ENCODE data around the gene USP44.

Gene USP44

DNA sequence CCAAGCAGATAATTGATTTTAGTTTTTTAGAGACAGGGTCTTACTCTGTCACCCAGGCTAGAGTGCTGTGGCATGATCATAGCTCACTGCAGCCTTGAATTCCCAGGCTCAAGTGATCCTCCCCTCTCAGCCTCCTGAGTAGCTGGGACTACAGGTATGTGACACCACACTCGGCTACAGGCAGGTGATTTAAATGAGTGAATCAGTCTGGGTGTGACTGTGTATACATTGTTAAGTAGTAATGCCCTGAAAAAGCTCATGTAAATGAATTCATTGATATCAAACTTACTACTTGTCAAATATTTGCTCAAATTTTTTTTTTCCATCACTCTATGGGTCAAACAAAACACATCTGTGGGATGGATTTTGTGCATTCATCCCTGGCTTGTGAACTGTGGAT lies 6.3 kb upstream of the USP44 start:
- no peak overlapping the region for H3K4me3 ChIP-seq (ENCODE audit: low read length)
- TF ChIP-seq ZNF274 (IDR thresholded peaks at IDR 0.05; ENCODE audit: low read depth, low read length), result no peak

DNA sequence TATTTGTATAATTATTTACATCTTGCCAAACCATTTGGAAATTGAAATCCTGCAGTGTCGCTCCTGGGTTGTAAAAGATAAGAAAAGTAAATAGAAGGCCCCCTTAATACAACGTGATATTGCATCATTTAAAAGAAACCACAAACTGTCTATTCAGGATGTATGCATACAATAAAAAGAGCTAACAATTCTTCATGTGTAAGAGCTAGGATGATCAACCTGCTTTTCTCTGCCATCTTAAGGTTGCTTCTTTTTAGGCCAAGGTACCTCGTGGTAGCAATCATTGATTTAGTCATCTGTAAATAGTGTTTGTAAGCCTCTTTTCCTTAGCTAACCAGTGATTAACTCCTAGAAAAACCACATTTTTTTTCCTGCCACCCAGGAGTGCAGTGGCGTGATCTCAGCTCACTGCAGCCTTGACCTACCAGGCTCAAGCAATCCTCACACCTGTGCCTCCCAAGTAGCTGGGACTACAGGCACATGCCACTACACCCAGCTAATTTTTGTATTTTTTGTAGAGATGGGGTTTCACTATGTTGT lies 3.3 kb upstream of the USP44 start:
- TF ChIP-seq ZNF274 (IDR thresholded peaks at IDR 0.05; ENCODE audit: low read depth, low read length), result no peak
- H3K4me3 ChIP-seq (ENCODE audit: low read length), result no peak overlapping the region

DNA sequence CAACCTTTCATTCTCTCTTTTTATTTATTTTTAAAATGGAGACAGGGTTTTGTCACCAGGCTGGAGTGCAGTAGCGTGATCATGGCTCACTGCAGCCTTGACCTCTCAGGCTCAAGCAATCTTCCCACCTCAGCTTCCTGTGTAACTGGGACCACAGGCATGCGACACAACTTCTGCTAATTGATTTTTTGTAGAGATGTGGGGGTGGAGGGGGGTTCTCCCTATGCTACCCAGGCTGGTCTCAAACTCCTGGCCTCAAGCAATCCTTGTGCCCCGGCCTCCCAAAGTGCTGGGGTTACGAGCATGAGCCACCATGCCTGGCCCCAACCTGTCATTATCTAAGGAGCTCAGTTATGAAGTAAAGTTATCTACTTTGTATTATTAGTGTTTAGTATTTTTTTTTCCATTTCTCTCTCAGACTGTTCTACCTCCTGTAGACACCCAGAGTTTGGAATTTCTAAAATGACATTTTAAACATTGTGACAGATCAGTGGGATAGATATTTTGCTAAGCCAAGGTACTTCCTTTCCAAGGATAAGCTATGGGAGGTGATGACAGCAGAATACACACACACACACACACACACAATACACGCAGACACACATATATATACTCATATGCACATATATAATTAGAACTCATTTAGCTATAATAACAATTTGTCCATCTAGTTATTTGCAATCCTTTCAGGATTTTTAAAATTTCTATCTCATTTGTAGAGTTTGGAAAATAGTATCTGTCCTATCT lies 2.1 kb upstream of the USP44 start:
- no peak for TF ChIP-seq ZNF274 (IDR thresholded peaks at IDR 0.05; ENCODE audit: low read depth, low read length)
- H3K4me3 ChIP-seq (ENCODE audit: low read length), result no peak overlapping the region

DNA sequence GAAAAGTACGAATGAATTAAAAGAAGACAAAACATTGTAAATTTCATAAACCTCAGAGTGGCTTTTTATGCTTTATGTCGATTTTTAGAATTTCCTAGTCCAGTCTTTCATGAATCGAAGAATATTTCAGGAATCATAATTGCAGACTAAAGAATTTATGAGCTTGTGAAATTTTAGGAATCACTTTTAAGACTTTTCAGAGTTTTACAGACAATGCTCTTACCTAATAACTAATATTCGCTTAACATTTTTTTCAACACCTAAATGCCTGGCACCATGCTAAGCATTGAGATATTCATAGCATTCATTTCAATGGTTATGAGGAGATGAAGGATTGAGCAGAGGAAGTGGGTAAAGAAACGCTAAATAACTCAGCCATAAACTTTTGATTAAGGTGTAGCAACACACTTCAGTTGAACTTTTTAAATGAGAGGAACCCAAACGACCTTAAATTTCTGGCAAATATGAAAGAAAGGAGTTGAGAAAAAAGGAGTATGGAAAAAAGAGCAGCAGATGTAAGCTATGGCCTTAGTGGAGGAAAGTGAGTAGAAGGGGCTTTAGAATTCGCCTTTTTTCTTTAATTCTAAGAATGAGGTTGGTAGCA lies 739 bp upstream of the USP44 start:
- no peak overlapping the region for H3K4me3 ChIP-seq (ENCODE audit: low read length)
- TF ChIP-seq ZNF274 (IDR thresholded peaks at IDR 0.05; ENCODE audit: low read depth, low read length), result no peak

DNA sequence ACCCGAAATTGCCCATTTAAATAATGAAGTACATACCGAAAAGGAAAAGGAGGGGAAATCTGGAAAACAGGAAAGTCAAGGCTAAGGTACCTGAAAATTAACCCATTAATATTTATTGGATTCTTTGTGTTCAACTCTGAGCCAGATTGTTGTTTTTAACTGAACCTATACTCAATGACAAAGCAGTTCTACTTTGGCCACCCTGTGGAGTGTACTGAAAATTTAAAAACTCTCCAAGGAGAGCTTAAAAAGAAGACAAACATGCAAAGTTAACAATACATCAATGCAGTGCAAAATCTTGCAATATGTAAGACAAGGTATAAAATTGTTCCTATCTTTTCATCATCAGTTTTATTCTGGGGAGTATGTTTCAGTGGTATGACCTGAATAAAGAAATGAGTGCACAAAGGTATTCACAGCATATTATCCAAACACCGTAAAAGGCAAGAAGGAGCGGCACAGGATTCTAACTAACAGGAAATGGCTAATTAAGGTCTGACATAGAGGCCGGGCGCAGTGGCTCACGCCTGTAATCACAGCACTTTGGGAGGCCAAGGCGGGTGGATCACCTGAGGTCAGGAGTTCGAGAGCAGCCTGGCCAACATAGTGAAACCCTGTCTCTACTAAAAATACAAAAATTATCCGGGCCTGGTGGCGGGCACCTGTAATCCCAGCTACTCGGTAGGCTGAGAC lies 1.7 kb downstream of the USP44 start:
- no peak for TF ChIP-seq ZNF274 (IDR thresholded peaks at IDR 0.05; ENCODE audit: low read depth, low read length)
- peak overlapping the region; percentile 60; the same call in 1 of the 2 replicates for H3K4me3 ChIP-seq (ENCODE audit: low read length)

DNA sequence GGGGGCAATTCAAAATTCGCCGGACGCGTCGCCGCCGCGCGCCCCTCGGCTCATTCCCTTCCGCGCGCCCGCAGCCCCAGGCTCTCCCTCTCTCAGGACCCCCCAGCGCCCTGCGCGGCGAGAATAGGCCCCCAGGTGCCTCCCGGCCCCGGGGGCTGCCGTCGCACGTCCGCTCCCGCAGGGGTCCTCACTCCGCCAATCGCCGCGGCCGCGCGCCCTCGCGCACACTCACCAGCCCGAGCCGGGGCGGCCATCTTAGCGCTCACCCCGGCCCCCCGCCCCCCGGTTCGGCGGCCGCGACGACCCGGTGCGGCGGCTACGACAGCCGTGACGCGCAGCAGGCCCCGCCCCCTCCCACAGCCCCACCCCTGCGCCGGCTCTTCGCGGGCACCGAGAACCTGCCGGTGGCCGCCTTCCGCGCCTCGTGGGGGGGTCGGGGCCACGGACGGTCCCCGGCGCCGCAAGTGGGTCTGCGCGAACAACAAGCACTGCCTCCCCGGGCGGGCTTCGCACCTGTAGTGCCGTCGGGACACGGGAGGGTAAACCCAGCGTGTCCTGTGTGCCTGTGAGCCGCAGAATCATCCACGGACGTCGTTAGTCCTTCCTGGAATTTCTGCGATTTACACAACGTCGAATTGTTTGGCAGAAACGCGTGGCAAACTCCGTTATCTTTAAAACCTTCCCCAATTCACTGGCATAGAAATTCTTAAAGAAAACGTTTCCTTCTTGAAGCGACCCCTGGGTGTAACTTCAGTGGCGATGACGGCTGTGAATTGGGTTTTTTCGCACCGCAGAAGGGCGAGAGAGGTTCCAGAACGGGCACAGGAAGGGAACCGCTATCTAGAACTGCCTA lies 2.5 kb downstream of the USP44 start:
- peak overlapping the region; percentile 60; the same call in 1 of the 2 replicates for H3K4me3 ChIP-seq (ENCODE audit: low read length)
- TF ChIP-seq ZNF274 (IDR thresholded peaks at IDR 0.05; ENCODE audit: low read depth, low read length), result no peak

DNA sequence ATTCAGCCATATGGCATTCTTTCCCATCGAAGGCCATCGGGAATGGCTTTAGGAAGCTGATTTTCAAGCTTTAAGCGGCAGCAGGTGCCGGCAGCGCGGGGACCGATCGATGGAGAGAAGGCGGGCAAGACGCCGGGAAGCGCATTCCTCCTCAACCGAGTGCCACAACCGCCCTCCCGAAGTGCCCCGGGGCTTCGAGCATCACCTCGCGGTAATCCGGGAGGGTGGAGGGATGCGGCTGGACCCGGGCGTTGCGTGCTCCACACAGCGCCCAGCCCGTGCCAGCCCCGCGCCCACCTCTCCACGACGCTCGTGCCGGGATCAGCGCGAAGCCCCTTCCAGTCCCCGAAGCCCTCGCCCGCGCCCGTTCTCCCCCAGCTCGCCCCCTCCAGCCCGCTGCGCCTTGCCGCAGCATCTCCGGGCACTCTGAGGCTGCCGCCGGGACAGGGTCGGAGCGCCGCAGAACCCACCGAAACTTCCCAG lies 3.2 kb downstream of the USP44 start:
- H3K4me3 ChIP-seq (ENCODE audit: low read length), result peak overlapping the region; percentile 60; the same call in 1 of the 2 replicates
- TF ChIP-seq ZNF274 (IDR thresholded peaks at IDR 0.05; ENCODE audit: low read depth, low read length), result no peak

DNA sequence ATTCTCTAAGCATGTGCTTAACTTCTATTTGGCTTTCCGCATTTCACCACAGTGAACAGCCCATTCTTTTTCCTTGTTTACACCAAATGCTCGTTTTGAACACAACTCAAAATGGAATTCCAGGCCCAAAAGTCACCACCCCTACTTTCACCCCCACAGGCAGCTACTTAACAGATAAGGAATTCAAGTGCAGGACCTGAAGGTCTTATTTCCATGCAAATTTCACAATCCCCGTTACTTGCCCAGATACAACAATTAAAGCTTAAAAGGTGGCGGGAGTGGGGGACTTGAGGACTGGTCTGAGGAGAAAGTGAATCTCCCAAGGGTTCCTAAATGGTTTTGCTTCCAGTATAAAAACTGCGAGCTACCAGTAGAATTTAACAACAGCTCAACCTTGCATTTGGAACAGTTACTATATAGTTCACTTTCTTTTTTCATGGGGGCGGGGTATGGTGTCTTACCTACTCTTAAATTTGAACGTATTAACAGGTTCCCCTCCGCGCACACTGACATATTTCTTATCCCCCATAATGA lies 3.7 kb downstream of the USP44 start:
- H3K4me3 ChIP-seq (ENCODE audit: low read length), result peak overlapping the region; percentile 60
- no peak for TF ChIP-seq ZNF274 (IDR thresholded peaks at IDR 0.05; ENCODE audit: low read depth, low read length)

DNA sequence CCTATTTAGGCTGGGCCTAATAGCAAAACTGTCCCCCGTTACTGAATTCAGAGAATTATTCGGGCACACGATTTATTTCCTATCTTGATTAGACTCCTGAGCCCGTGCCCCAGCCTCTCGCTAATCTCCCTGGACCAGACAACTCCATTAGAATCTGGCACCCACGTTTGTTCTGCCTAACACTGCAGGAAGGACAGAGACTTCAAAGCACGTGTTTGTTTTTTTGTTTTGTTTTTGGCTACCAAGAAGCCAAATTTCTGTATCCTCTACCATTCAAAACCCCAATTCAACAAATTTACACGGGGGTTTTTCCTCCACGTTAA lies 4.8 kb downstream of the USP44 start:
- TF ChIP-seq ZNF274 (IDR thresholded peaks at IDR 0.05; ENCODE audit: low read depth, low read length), result no peak
- no peak overlapping the region for H3K4me3 ChIP-seq (ENCODE audit: low read length)

DNA sequence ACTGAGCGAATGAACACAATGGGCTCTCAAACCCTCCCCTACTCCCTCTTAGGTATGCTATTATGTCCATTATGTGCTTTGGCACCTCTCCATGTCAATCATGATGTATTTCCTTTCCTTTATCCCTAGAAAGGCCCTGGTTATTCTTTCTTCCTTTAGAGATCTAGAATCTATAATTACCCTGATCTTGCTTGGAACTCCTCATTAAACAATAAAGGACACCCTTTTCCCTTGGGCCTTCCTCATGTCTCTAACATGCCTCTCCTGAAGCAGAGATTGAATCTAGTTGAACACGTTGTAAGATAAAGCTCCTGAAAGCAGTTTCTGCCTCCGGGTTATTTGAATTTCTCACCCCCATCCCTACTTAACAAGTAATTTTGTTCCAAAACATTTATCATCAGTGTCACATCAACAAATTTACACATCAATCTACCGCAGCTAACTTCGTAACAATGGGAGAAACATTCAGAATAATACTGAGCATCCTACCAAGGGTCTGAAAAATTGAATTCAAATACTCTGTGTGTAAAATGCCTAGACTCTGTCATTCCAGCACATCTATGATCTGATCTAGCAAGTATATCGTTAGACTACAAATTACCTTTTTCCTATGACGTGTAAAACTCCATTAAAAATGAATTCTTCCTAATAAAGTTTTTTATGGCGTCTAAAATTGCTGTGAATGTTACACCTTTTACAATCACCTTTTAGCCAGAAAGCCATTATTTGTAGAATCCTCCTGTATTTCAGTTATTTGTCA lies 5.4 kb downstream of the USP44 start:
- H3K4me3 ChIP-seq (ENCODE audit: low read length), result no peak overlapping the region
- TF ChIP-seq ZNF274 (IDR thresholded peaks at IDR 0.05; ENCODE audit: low read depth, low read length), result no peak

DNA sequence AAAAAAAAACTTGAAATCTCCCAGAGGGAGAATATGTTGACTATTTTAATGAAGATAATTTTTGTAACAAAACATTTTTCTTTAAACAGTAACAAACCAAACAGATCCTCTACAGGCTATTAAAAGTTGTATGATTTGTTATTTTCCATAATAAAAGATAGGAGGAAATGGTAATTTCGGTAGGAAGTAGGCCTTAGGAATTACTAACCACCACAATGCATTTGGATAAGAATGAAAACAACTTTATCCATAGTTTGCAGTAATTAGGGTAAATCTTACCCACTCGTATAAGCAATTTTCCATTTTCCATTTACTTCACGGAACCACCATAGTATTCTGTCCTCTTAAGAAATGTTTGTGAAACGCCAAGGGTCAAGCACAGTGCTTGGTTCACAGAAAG lies 6.0 kb downstream of the USP44 start:
- TF ChIP-seq ZNF274 (IDR thresholded peaks at IDR 0.05; ENCODE audit: low read depth, low read length), result no peak

DNA sequence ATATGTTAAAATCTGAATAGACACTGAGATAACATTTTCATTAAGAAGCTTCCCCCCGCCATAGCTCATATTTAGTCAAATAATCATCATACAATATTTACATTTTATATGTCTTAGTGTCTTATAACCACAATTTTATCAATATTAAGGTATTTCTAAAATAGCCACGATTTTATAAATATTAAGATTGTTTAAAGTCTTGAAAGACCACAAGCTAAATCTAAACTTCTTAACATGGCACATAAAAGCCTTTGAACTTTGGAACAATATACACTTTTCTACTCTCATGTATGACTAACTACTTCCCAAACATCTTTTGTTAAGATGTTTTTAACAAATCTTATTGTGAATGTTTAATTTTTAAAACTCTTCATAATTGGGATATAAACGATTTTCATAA lies 6.5 kb downstream of the USP44 start:
- TF ChIP-seq ZNF274 (IDR thresholded peaks at IDR 0.05; ENCODE audit: low read depth, low read length), result no peak
- H3K4me3 ChIP-seq (ENCODE audit: low read length), result no peak overlapping the region

More for the DNA sequence above, 6.0 kb downstream of the USP44 start:
- H3K4me3 ChIP-seq (ENCODE audit: low read length), result no peak overlapping the region

DNA sequence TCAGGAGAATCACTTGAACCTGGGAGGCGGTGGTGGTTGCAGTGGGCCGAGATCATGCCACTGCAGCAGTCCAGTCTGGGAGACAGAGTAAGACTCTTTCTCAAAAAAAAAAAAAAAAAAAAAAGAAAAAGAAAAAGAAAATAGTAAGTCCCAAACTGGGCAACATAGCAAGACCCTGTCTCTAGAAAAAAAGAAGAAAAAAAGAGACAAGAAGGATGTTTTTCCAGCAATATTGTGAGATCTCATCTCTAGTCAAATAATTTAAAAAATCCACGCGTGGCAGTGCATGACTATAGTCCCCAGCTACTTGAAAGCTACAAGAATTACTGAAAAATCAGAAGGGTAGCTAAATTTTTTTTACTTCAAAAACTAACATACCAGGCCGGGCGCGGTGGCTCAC lies 8.0 kb downstream of the USP44 start:
- no peak overlapping the region for H3K4me3 ChIP-seq (ENCODE audit: low read length)
- no peak for TF ChIP-seq ZNF274 (IDR thresholded peaks at IDR 0.05; ENCODE audit: low read depth, low read length)

All from GM08714 (cell line).